Central memory CD8-positive, alpha-beta T cell (primary cell): ENCODE data around the gene ZNF48.

Source experiments
- ATAC-seq: fragments of 150-1000 bp; cut with Tn5 transposase; replicated peaks from 2 replicates; pipeline ENCODE4 v1.10.0; 2022; ENCODE audit warnings: mild to moderate bottlenecking, moderate FRiP score, moderate number of reproducible peaks; ENCODE audit not compliant: poor library complexity, severe bottlenecking; ENCODE audit errors: extremely low read depth
- DNase-seq, 2 donors: peaks; one replicate each; pipeline ENCODE4 v3.0.0; 2021; ENCODE audit warnings: low spot score in 2 of 2
- H3K27ac Mint-ChIP-seq: one replicate; pipeline ENCODE4 v1.8.0; 2022; ENCODE audit warnings: low read depth, mild to moderate bottlenecking, moderate library complexity, mixed read lengths
- H3K27me3 Mint-ChIP-seq: one replicate; pipeline ENCODE4 v1.8.0; 2022; ENCODE audit warnings: mixed read lengths
- H3K36me3 Mint-ChIP-seq: one replicate; pipeline ENCODE4 v1.8.0; 2022; ENCODE audit warnings: mild to moderate bottlenecking, moderate library complexity, mixed read lengths; ENCODE audit not compliant: insufficient read depth
- H3K4me1 Mint-ChIP-seq: one replicate; pipeline ENCODE4 v1.8.0; 2022; ENCODE audit warnings: mixed read lengths
- H3K4me3 Mint-ChIP-seq: one replicate; pipeline ENCODE4 v1.8.0; 2022; ENCODE audit warnings: mild to moderate bottlenecking, moderate library complexity, mixed read lengths
- H3K9me3 Mint-ChIP-seq: one replicate; pipeline ENCODE4 v1.8.0; 2022; ENCODE audit warnings: mixed read lengths

Gene ZNF48

DNA sequence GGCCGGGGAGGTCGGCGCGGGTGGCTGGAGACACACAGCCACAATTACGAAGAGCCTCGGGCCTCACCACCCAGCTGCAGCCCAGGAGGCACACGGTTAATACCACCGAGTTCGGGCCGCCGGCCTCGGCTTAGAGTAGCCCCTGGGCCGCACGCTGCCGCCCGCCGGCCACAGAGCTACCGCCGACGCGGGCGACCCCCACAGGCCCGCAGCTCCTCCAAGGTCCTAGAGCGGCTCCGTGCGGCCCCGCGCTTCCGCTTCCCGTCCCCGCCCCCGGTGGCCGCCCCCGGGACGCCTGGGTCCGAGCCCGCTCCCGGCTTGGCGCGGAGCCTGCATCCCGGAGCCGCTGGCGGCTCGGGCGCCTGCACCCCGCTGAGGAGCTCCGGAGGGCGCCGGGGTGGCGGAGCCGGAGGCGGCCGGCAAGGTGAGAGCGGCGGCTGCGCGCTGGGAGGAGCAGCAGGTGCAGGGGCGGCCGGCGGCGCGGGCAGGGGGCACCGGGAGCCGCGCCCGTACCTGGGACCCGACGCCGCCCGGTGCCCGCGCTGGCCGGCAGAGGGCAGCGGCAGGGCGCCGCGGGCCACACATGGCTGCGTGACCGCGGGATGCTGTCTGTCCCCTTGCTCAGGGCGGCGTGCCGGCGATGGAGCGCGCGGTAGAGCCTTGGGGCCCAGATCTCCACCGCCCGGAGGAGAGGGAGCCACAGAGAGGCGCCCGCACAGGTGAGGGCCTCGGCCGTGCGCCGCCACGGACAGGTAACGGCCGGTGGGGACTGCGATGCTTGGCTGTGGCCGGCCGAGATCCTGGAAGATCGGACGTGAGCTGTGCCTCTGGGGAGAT, at the start of gene ZNF48:
Gene ZNF48, plus strand, starts transcription at position 266 of the 837 bp plus-strand sequence. Its CDS starts 375 bp downstream, at position 641.
- H3K9me3 Mint-ChIP-seq, result no peaks in the 10 kb centered on the region
- ATAC-seq (peak; percentile 66), DNase-seq (peak in 1 of 2 donors; percentile 27)
- peak within 1 kb of the TSS; percentile 81 for H3K4me3 Mint-ChIP-seq
- no peaks in the 10 kb centered on the region for H3K27me3 Mint-ChIP-seq
- H3K36me3 Mint-ChIP-seq, result peaks cover 8% of the 10 kb centered on the region
- H3K27ac Mint-ChIP-seq, result peak within 1 kb of the TSS; percentile 86
- peaks cover 40% of the 10 kb centered on the region for H3K4me1 Mint-ChIP-seq

DNA sequence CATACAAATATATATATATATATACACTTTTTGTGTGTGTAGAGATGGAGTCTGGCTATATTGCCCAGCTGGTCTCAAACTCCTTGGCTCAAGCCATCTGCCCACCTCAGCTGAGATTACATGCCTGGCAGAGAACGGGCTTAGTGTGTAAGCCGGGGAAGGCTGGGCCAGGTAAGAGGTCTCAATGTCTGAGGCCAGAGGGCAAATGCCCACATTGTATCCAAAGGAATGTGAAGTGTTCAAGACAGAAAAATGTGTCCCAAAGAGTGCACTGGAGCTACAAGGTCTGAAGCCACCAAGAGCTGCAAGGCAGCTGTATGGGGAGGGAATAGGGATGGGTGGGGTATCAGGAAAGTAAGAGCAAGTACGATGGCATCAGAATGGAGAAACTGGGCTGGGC, 48.9 kb upstream of the ZNF48 start:
- DNase-seq (no peak), ATAC-seq (no peak)
- Mint-ChIP-seq H3K27me3 (no peaks in the 10 kb centered on the region), H3K27ac (no peak overlapping the region), H3K4me1 (peaks cover 24% of the 10 kb centered on the region), H3K9me3 (no peaks in the 10 kb centered on the region), H3K4me3 (no peak overlapping the region), H3K36me3 (peaks cover 10% of the 10 kb centered on the region)

DNA sequence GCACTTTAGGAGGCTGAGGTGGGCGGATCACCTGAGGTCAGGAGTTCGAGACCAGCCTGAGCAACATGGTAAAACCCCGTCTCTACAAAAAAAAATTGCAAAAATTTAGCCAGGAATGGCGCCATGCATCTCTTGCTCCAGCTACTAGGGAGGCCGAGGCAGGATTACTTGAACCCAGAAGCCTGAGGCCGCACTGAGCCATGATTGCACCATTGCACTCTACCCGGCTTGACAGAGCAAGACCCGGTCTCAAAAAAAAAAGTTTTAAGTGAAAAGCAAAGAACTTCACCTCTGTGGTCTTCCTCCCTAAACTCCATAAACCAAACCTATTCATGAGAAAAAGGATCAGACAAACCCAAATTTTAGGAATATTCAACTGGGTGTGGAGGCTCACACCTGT, 47.1 kb upstream of the ZNF48 start:
- Mint-ChIP-seq H3K27me3 (no peaks in the 10 kb centered on the region), H3K4me3 (no peak overlapping the region), H3K9me3 (no peaks in the 10 kb centered on the region), H3K27ac (no peak overlapping the region), H3K36me3 (peaks cover 18% of the 10 kb centered on the region), H3K4me1 (peaks cover 36% of the 10 kb centered on the region)
- ATAC-seq, result no peak
- no peak for DNase-seq

DNA sequence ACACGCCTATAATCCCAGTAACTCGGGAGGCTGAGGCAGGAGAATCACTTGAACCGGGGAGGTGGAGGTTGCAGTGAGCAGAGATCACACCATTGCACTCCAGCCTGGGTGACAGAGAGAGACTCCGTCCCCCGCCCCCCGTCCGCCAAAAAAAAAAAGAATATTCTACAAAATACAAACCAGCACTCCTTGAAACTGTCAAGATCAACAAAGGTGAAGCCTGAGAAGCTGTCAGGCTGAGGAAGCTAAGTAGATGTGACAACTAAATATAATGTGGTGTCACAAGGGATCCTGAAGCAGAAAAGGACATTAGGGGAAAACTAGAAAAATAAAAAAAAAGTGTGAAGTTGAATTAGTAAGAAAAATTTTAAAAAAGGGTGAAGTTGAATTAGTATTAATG, 46.3 kb upstream of the ZNF48 start:
- peaks cover 23% of the 10 kb centered on the region for H3K36me3 Mint-ChIP-seq

DNA sequence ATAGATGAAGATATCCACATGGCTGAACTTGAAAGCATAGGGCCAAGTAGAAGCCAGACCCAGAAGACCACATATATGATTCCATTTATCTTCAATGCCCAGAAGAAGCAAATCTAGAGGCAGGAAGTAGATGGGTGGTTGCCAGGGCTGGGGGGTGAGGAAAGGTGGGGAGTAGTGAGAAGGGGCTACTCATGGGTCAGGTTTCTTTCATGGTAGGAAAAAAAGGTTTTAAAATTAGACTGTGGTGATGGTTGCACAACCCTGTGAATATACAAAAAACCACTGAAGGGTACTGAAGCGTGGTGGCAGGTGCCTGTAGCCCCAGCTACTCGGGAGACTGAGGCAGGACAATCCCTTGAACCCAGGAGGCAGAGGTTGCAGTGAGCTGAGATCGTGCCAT, 45.5 kb upstream of the ZNF48 start:
- peak; percentile 10 for ATAC-seq

More for the DNA sequence above, 46.3 kb upstream of the ZNF48 start:
- Mint-ChIP-seq H3K27me3 (no peaks in the 10 kb centered on the region), H3K27ac (peak overlapping the region; percentile 77), H3K4me1 (peaks cover 43% of the 10 kb centered on the region), H3K9me3 (no peaks in the 10 kb centered on the region), H3K4me3 (no peak overlapping the region)
- ATAC-seq (no peak), DNase-seq (no peak)

DNA sequence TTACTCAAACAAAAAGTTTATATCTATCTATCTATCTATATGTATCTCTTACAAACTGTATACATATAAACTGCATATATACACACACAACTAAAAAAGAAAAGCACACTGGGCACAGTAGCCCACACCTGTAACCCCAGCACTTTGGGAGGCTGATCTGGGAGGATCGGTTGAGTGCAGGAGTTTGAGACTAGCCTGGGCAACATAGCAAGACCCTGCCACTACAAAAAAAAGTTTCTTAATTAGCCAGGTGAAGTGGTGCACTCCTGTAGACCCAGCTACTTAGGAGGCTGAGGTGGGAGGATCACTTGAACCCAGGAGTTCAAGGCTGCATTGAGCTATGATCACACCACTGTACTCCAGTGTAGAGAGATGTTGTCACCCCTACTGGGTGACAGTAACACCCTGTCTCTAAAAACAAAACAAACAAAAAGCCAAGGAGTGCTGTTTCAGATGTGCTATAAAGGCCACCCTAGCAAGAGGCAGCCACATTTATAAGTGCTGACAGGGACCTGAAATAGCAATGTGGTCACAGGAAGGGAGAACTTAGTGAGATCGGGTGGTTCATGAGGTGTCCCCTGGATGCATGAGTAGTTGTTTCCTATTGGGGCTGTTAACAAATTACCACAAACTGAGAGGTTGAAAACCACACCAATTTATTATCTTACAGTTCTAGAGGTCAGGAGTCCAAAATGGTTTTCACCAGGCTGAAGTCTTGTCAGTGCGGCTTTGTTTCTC, 44.9 kb upstream of the ZNF48 start:
- Mint-ChIP-seq H3K27ac (peak overlapping the region; percentile 77), H3K36me3 (peaks cover 34% of the 10 kb centered on the region), H3K9me3 (no peaks in the 10 kb centered on the region), H3K4me1 (peaks cover 56% of the 10 kb centered on the region), H3K27me3 (no peaks in the 10 kb centered on the region), H3K4me3 (peak overlapping the region; percentile 23)
- ATAC-seq (peak; percentile 57), DNase-seq (no peak)

More for the DNA sequence above, 45.5 kb upstream of the ZNF48 start:
- no peaks in the 10 kb centered on the region for H3K9me3 Mint-ChIP-seq
- peak overlapping the region; percentile 8 for H3K4me3 Mint-ChIP-seq
- peaks cover 49% of the 10 kb centered on the region for H3K4me1 Mint-ChIP-seq
- peak overlapping the region; percentile 77 for H3K27ac Mint-ChIP-seq
- no peaks in the 10 kb centered on the region for H3K27me3 Mint-ChIP-seq
- DNase-seq, result no peak
- H3K36me3 Mint-ChIP-seq, result peaks cover 30% of the 10 kb centered on the region

DNA sequence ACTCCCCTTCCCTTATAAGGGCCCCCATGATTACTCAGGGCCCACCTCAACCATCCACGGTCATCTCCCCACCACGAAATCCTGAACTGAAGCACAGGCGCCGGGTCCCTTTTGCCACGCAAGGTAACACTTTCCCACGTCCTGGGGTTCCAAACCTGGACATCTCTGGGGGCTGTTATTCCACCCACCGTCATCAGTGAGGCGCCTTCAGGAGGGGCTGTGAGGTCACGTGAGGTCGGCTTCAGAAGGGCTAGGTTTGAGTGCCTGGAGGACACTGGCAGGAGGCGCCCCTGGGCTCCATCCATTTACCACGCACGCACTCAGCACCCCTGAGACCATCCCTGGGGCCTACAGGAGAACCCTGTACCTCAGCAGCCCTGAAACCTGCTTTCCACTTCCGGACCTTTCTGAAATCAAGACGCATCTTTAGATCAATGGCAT, 44.2 kb upstream of the ZNF48 start:
- H3K4me3 Mint-ChIP-seq, result peak overlapping the region; percentile 23
- DNase-seq (no peak), ATAC-seq (no peak)
- H3K27me3 Mint-ChIP-seq, result no peaks in the 10 kb centered on the region
- H3K9me3 Mint-ChIP-seq, result no peaks in the 10 kb centered on the region
- H3K4me1 Mint-ChIP-seq, result peaks cover 63% of the 10 kb centered on the region
- H3K27ac Mint-ChIP-seq, result peak overlapping the region; percentile 77
- H3K36me3 Mint-ChIP-seq, result peaks cover 34% of the 10 kb centered on the region

DNA sequence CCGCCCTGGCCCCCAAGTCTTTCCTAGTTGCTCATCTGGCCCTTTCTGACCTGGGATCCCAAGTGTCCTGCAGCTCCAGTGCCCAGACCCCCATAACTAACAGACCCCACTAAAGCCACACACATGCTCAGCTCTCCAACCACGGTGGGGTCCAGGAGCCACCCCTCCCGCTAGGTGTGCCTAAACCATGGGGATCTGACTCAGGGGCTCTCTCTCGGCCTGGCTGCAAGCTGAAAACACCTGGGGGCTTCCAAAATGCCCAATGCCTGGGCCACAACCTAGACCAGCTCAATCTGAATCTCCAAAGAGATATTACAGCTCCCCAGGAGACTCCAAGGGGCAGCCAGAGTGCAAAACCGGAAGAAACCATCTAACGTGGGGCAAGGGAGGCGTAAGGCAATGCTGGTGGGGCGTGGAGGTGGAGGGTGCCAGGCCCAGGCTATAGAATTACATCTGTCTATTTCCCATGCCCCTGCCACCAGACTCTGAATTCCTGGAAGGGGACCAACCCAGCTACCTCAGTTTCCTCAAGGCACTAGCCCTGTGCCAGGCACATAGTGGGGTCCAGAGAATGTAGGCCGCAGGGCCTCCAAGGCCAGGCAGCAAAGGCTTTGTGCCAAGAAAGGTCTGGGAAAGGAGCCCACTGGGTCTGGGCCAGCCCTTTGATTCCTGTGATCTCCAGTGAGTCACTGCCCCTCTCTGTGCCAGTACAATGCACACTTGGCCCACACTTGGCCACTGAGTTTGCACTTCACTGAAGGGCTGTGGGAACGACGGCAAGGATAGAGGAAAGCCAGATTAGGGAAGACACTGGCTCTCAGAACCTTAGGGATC, 43.4 kb upstream of the ZNF48 start:
- H3K36me3 Mint-ChIP-seq, result peaks cover 34% of the 10 kb centered on the region
- no peaks in the 10 kb centered on the region for H3K9me3 Mint-ChIP-seq
- H3K4me3 Mint-ChIP-seq, result peak overlapping the region; percentile 16
- peak overlapping the region; percentile 77 for H3K27ac Mint-ChIP-seq
- peaks cover 69% of the 10 kb centered on the region for H3K4me1 Mint-ChIP-seq
- no peaks in the 10 kb centered on the region for H3K27me3 Mint-ChIP-seq
- ATAC-seq (no peak), DNase-seq (no peak)

DNA sequence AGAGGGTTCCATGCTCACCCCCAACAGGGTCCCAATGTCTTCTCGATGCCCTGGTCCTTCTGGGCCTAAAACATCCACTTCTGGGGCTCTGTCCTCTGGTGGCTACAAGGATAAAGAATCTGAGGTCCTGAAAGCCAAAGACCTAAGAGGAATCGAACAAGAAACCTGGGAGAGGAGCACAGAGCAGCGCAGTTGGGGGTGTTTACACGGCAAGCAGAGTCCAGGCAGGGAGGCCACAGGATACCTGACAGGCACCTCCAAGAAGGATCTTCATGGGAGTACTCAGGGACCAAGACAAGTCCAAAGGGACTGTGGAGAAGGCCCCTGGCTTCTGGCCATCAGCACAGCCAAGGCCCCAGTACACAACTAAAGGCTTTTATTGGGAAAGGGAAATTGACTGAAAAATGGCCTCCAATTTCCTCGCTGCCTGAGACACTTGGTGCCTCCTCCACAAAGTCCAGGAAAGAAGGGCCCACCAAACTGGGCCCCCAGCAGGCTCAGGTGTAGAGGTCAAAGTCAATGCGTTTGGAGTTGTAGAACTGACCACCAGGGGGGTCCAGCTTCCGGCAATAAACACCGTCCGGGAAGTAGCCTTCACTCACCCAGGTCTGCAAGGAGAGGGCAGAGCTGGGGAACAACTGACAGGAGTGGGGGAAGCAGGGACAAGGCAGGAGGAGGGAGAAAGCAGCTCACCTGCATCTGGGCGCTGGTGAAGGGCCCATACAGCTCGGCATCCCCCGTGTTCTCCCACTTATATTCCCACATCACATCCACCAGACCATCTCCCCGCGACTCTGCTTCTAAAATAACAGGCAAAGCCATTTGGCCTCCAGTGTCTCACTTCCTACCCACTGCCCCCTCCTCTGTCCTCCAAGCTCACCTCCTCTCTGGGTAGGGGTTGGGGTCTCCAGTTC, 42.5 kb upstream of the ZNF48 start:
- H3K36me3 Mint-ChIP-seq, result peaks cover 39% of the 10 kb centered on the region

DNA sequence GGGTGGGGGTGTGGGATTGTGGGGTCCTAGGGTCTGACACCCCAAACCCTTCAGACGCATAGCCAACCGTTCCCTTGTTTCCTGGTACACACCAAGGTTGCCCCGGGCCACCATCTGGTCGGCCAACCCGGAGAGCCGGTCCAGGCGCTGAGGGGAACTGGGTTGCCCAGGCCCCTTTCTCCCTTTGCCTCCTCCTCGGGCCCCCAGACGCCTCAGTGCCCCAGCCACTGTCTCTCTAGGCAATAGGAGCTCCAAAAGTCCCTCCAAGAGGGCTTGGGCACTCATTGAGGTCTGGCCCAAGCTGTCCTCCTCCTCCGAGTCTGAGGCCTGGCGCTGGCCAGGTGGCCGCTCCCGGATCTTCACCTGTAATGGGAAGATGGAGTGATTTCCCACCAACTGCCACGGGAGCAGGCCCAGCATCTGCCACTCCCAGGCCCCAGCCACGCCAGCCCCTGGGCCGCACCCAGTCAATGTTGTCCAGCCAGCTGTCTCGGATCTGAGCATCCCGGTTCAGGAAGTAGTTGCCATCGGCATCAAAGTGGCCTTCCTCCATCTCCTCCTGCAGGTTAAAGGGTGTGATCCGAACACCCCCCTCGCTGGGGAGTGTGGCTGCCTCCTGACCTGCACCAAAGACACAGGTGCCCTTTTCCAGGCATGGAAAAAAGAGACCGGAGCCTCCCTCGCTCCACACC, 41.6 kb upstream of the ZNF48 start:
- H3K9me3 Mint-ChIP-seq, result no peaks in the 10 kb centered on the region
- peaks cover 37% of the 10 kb centered on the region for H3K36me3 Mint-ChIP-seq
- no peaks in the 10 kb centered on the region for H3K27me3 Mint-ChIP-seq
- H3K4me3 Mint-ChIP-seq, result peak overlapping the region; percentile 97
- peak overlapping the region; percentile 97 for H3K27ac Mint-ChIP-seq
- H3K4me1 Mint-ChIP-seq, result peaks cover 75% of the 10 kb centered on the region
- DNase-seq (no peak), ATAC-seq (no peak)

More for the DNA sequence above, 42.5 kb upstream of the ZNF48 start:
- Mint-ChIP-seq H3K27me3 (no peaks in the 10 kb centered on the region), H3K9me3 (no peaks in the 10 kb centered on the region), H3K4me1 (peaks cover 75% of the 10 kb centered on the region), H3K4me3 (no peak overlapping the region), H3K27ac (peak overlapping the region; percentile 32)
- no peak for DNase-seq
- no peak for ATAC-seq
